Renal pelvis (tissue), 4 donors: ENCODE data around the gene PPP6R2. TPM values are rescaled to one million over a fixed set of nuclear protein-coding genes. Genes with fewer than 3 reads are reported as not detected.
"Not testable (repeated sequence)": the region's sequence is repeated elsewhere in the genome, so short reads cannot be mapped to it uniquely, and the experiment has no call there.

Experiments
- DNase-seq: peaks from one replicate; pipeline ENCODE4 v3.0.0-alpha.2; 2013
- polyA plus RNA-seq, 3 donors: library from polyadenylated mRNA; unstranded; fragments of 120-200 nt; gene quantifications; one replicate each; pipeline ENCODE4 v1.2.1, GENCODE V29; 2013; ENCODE audit not compliant: insufficient read length in 3 of 3

Gene PPP6R2
- polyA plus RNA-seq, 3 donors = 46.5 to 54.7 (median 50.5) TPM

- no peak for DNase-seq
These were observed 80.1 kb downstream of the PPP6R2 start for GRCh38 chr22:50422961-50423815.

- no peak for DNase-seq
These were observed 80.8 kb downstream of the PPP6R2 start for GRCh38 chr22:50423956-50424355.

- DNase-seq = no peak
These were observed 82.2 kb downstream of the PPP6R2 start for GRCh38 chr22:50425179-50425916.

GRCh38 chr22:50432131-50432876 is 89.2 kb downstream of the PPP6R2 start:
- no peak for DNase-seq

GRCh38 chr22:50432877-50433510 is 89.9 kb downstream of the PPP6R2 start:
- not testable (repeated sequence) for DNase-seq

- no peak for DNase-seq
These were observed 91.7 kb downstream of the PPP6R2 start for GRCh38 chr22:50434849-50435248.

- DNase-seq = no peak
These were observed 92.3 kb downstream of the PPP6R2 start for GRCh38 chr22:50435291-50436014.

- no peak for DNase-seq
These were observed 93.1 kb downstream of the PPP6R2 start for GRCh38 chr22:50436015-50436830.

- DNase-seq = no peak
These were observed 93.8 kb downstream of the PPP6R2 start for GRCh38 chr22:50436841-50437341.

- DNase-seq = no peak
These were observed 94.6 kb downstream of the PPP6R2 start for GRCh38 chr22:50437511-50438304.

GRCh38 chr22:50438305-50439275 is 95.5 kb downstream of the PPP6R2 start:
- no peak for DNase-seq

- no peak for DNase-seq
These were observed 96.3 kb downstream of the PPP6R2 start for GRCh38 chr22:50439314-50439870.

GRCh38 chr22:50439871-50440331 is 96.8 kb downstream of the PPP6R2 start:
- no peak for DNase-seq

- no peak for DNase-seq
These were observed 97.6 kb downstream of the PPP6R2 start for GRCh38 chr22:50440544-50441249.

- DNase-seq = no peak
These were observed 98.4 kb downstream of the PPP6R2 start for GRCh38 chr22:50441428-50441993.

- no peak for DNase-seq
These were observed 100.1 kb downstream of the PPP6R2 start for GRCh38 chr22:50443197-50443596.
